ENCODE results near the gene MLH3. TPM values are rescaled to one million over a fixed set of nuclear protein-coding genes. Genes with fewer than 3 reads are reported as not detected.

The MLH3 gene
- polyA plus RNA-seq, 1 of the 3 experiments (the other 2 are of a cell fraction): 3.8 TPM

DNA sequence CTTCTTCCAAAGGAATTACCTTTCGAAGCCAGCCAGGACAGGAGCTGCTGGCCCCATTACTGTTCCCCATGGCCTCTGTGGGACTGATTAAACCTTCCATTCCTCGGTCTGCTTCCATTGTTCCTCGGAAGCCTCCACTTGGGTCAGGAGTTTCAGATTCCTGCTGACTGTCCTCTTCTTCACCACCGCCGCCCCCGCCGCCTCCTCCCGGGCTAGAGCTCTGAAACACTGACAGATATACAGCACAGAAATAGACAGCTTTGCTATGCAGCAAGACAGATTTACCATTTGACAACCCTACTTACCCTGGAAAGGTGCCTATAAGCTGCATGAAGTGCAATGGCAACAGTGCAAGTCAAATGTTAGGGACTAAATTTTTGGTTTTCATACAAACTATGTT, 40.0 kb upstream of the MLH3 start (continued):
- TF ChIP-seq, protein P1, sequence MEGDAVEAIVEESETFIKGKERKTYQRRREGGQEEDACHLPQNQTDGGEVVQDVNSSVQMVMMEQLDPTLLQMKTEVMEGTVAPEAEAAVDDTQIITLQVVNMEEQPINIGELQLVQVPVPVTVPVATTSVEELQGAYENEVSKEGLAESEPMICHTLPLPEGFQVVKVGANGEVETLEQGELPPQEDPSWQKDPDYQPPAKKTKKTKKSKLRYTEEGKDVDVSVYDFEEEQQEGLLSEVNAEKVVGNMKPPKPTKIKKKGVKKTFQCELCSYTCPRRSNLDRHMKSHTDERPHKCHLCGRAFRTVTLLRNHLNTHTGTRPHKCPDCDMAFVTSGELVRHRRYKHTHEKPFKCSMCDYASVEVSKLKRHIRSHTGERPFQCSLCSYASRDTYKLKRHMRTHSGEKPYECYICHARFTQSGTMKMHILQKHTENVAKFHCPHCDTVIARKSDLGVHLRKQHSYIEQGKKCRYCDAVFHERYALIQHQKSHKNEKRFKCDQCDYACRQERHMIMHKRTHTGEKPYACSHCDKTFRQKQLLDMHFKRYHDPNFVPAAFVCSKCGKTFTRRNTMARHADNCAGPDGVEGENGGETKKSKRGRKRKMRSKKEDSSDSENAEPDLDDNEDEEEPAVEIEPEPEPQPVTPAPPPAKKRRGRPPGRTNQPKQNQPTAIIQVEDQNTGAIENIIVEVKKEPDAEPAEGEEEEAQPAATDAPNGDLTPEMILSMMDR (IDR thresholded peaks at IDR 0.05): no peak
- TF ChIP-seq, protein P2, sequence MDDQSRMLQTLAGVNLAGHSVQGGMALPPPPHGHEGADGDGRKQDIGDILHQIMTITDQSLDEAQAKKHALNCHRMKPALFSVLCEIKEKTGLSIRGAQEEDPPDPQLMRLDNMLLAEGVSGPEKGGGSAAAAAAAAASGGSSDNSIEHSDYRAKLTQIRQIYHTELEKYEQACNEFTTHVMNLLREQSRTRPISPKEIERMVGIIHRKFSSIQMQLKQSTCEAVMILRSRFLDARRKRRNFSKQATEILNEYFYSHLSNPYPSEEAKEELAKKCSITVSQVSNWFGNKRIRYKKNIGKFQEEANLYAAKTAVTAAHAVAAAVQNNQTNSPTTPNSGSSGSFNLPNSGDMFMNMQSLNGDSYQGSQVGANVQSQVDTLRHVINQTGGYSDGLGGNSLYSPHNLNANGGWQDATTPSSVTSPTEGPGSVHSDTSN (IDR thresholded peaks at IDR 0.05): no peak
- TF ChIP-seq, protein P3, sequence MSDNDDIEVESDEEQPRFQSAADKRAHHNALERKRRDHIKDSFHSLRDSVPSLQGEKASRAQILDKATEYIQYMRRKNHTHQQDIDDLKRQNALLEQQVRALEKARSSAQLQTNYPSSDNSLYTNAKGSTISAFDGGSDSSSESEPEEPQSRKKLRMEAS (IDR thresholded peaks at IDR 0.05; ENCODE audit: low read depth): no peak
- TF ChIP-seq NRF1 (IDR thresholded peaks at IDR 0.05; ENCODE audit: low read depth, low read length) (no peak), RFX5 (IDR thresholded peaks at IDR 0.05; ENCODE audit: low read length) (no peak)

- 93% methylated on average over 3 of the region's 3 CpGs for WGBS (ENCODE audit: low lambda C conversion rate)
Measured at GRCh38 chr14:75090353-75090752, 39.1 kb upstream of the MLH3 start.

More at GRCh38 chr14:75090353-75090752, 39.1 kb upstream of the MLH3 start:
- no peak for TF ChIP-seq USF2 (IDR thresholded peaks at IDR 0.05; ENCODE audit: borderline replicate concordance, low read depth, low read length)
- TF ChIP-seq, protein P1 (IDR thresholded peaks at IDR 0.05): no peak
- no peak for TF ChIP-seq GATA2 (CRISPR knock-in tag; IDR thresholded peaks at IDR 0.05)
- TF ChIP-seq, protein P2 (IDR thresholded peaks at IDR 0.05): no peak
- Histone ChIP-seq H2AFZ (ENCODE audit: low read depth) (no peak overlapping the region), H3K27me3 (ENCODE audit: insufficient read depth) (no peaks in the 10 kb centered on the region), H3K36me3 (replicated peaks in 1 of 2; ENCODE audit: control insufficient read depth in 1 of 2, insufficient read depth in 2 of 2, low read length in 1 of 2) (peaks cover 51 to 54% of the 10 kb centered on the region in 2 experiments), H3K4me3 (ENCODE audit: low read depth in 2 of 2, low read length in 1 of 2) (no peak overlapping the region), H3K9ac (no peak overlapping the region), H3K9me3 (no peaks in the 10 kb centered on the region), H3K4me1 (ENCODE audit: control insufficient read depth in 1 of 2, insufficient read depth in 2 of 2, low read depth in 1 of 2, low read length in 1 of 2) (no peaks in the 10 kb centered on the region), H3K4me2 (no peak overlapping the region), H3K27ac (ENCODE audit: low read depth in 2 of 2, low read length in 1 of 2) (peak overlapping the region in 1 of 2 experiments; percentile 35; a peak in 1 of 4 replicates), H4K20me1 (ENCODE audit: insufficient read depth) (no peaks in the 10 kb centered on the region), H3K9me2 (no peaks in the 10 kb centered on the region), H3K79me2 (ENCODE audit: insufficient read depth) (no peaks in the 10 kb centered on the region), H3F3A (replicated peaks; ENCODE audit: insufficient read depth) (peaks cover 10% of the 10 kb centered on the region)
- ChIA-PET CTCF (interaction anchor here (0.9 to 15.6 kb wide), 5 partner anchors 15 to 184 kb away, joined by 3 to 290 read pairs (median 33); no protein-coding TSS in a partner anchor), POLR2A (no interaction called here)
- DNase-seq: no peak

Measured in SK-N-SH (cell line).